Osteocyte (in vitro differentiated cells): ENCODE data around the gene NRXN3. TPM values are rescaled to one million over a fixed set of nuclear protein-coding genes. Genes with fewer than 3 reads are reported as not detected.
"Not testable (repeated sequence)": the region's sequence is repeated elsewhere in the genome, so short reads cannot be mapped to it uniquely, and the experiment has no call there.

ENCODE experiments used
- DNase-seq: peaks from one replicate; pipeline ENCODE4 v3.0.0; 2021; ENCODE audit warnings: mixed read lengths; ENCODE audit not compliant: unreplicated experiment; ENCODE audit errors: extremely low spot score
- H3K27ac Mint-ChIP-seq: one replicate; pipeline ENCODE4 v1.8.0; 2021; ENCODE audit warnings: mild to moderate bottlenecking, mixed read lengths; ENCODE audit not compliant: unreplicated experiment
- H3K27me3 Mint-ChIP-seq: one replicate; pipeline ENCODE4 v1.8.0; 2021; ENCODE audit warnings: mixed read lengths; ENCODE audit not compliant: unreplicated experiment
- H3K36me3 Mint-ChIP-seq: one replicate; pipeline ENCODE4 v1.8.0; 2021; ENCODE audit warnings: mixed read lengths; ENCODE audit not compliant: unreplicated experiment
- H3K4me1 Mint-ChIP-seq: one replicate; pipeline ENCODE4 v1.8.0; 2021; ENCODE audit warnings: mixed read lengths; ENCODE audit not compliant: unreplicated experiment
- H3K4me3 Mint-ChIP-seq: one replicate; pipeline ENCODE4 v1.8.0; 2021; ENCODE audit warnings: mild to moderate bottlenecking, moderate library complexity, mixed read lengths; ENCODE audit not compliant: unreplicated experiment
- H3K9me3 Mint-ChIP-seq: one replicate; pipeline ENCODE4 v1.8.0; 2021; ENCODE audit warnings: mixed read lengths; ENCODE audit not compliant: unreplicated experiment
- CTCF ChIP-seq: fragments of 200-600 bp; sonication (generic); IDR thresholded peaks from 2 replicates; pipeline ENCODE4 v1.5.0; 2021; ENCODE audit warnings: antibody characterized with exemption, mild to moderate bottlenecking, moderate library complexity
- total RNA-seq: library from RNA; stranded (reverse); gene quantifications from 2 replicates; pipeline ENCODE4 v1.2.1, GENCODE V29; 2021

The NRXN3 gene
- total RNA-seq, 1 donor from 2014 or later: 26.5 TPM

- Mint-ChIP-seq H3K27me3 (no peaks in the 10 kb centered on the region), H3K4me3 (no peak overlapping the region), H3K27ac (no peak overlapping the region), H3K4me1 (no peaks in the 10 kb centered on the region), H3K9me3 (peaks cover 5% of the 10 kb centered on the region), H3K36me3 (no peaks in the 10 kb centered on the region)
- DNase-seq: no peak
- TF ChIP-seq CTCF: no peak
Measured at GRCh38 chr14:79758985-79759384, 1588.8 kb downstream of the NRXN3 start.

- H3K27ac Mint-ChIP-seq: no peak overlapping the region
- no peak for TF ChIP-seq CTCF
- DNase-seq: no peak
- peaks cover 8% of the 10 kb centered on the region for H3K9me3 Mint-ChIP-seq
- no peaks in the 10 kb centered on the region for H3K36me3 Mint-ChIP-seq
- H3K4me1 Mint-ChIP-seq: no peaks in the 10 kb centered on the region
- H3K4me3 Mint-ChIP-seq: no peak overlapping the region
- H3K27me3 Mint-ChIP-seq: no peaks in the 10 kb centered on the region
Measured at GRCh38 chr14:79764323-79764722, 1594.2 kb downstream of the NRXN3 start.

- H3K4me3 Mint-ChIP-seq: no peak overlapping the region
- H3K9me3 Mint-ChIP-seq: peaks cover 12% of the 10 kb centered on the region
- no peak overlapping the region for H3K27ac Mint-ChIP-seq
- H3K4me1 Mint-ChIP-seq: no peaks in the 10 kb centered on the region
- no peak for DNase-seq
- no peaks in the 10 kb centered on the region for H3K27me3 Mint-ChIP-seq
- no peaks in the 10 kb centered on the region for H3K36me3 Mint-ChIP-seq
- TF ChIP-seq CTCF: no peak
Measured at GRCh38 chr14:79766511-79766910, 1596.3 kb downstream of the NRXN3 start.

GRCh38 chr14:79767251-79767650 is 1597.1 kb downstream of the NRXN3 start:
- no peak for DNase-seq
- no peaks in the 10 kb centered on the region for H3K36me3 Mint-ChIP-seq
- no peak for TF ChIP-seq CTCF
- no peaks in the 10 kb centered on the region for H3K27me3 Mint-ChIP-seq
- H3K27ac Mint-ChIP-seq: no peak overlapping the region
- no peak overlapping the region for H3K4me3 Mint-ChIP-seq
- H3K4me1 Mint-ChIP-seq: no peaks in the 10 kb centered on the region
- H3K9me3 Mint-ChIP-seq: peaks cover 12% of the 10 kb centered on the region

GRCh38 chr14:79767721-79768120 is 1597.5 kb downstream of the NRXN3 start:
- not testable (repeated sequence) for H3K36me3 Mint-ChIP-seq, H3K4me3 Mint-ChIP-seq, H3K27me3 Mint-ChIP-seq, H3K4me1 Mint-ChIP-seq, H3K27ac Mint-ChIP-seq, DNase-seq
- peaks cover 12% of the 10 kb centered on the region for H3K9me3 Mint-ChIP-seq

- H3K4me3 Mint-ChIP-seq: no peak overlapping the region
- H3K36me3 Mint-ChIP-seq: peaks cover 1% of the 10 kb centered on the region
- DNase-seq: no peak
Measured at GRCh38 chr14:79781882-79782281, 1611.7 kb downstream of the NRXN3 start.

More at GRCh38 chr14:79781882-79782281, 1611.7 kb downstream of the NRXN3 start:
- H3K27ac Mint-ChIP-seq: no peak overlapping the region
- peaks cover 7% of the 10 kb centered on the region for H3K4me1 Mint-ChIP-seq
- H3K9me3 Mint-ChIP-seq: peaks cover 6% of the 10 kb centered on the region
- TF ChIP-seq CTCF: no peak
- no peaks in the 10 kb centered on the region for H3K27me3 Mint-ChIP-seq
